ENCODE data around the gene ADARB2.

- no peak for TF ChIP-seq CTCF (IDR thresholded peaks at IDR 0.05)
- no peak for TF ChIP-seq POLR2AphosphoS5 (IDR thresholded peaks at IDR 0.05)
- TF ChIP-seq POLR2A (IDR thresholded peaks at IDR 0.05; ENCODE audit: low read depth): no peak
- TF ChIP-seq EP300 (IDR thresholded peaks at IDR 0.05): no peak
Measured at GRCh38 chr10:1638889-1639419, 98.4 kb downstream of the ADARB2 start.

Data from esophagus muscularis mucosa (tissue), 4 donors.